Cerebellar nuclear complex (tissue), 1 donor: Measurements from ENCODE around the gene RNF20.
"Not testable (repeated sequence)": the region's sequence is repeated elsewhere in the genome, so short reads cannot be mapped to it uniquely, and the experiment has no call there.

Source experiments
- DNase-seq, 2 experiments: peaks; one replicate each; lab custom pipeline; 2025; lab: John Stamatoyannopoulos, UW

Gene RNF20

GRCh38 chr9:101530076-101530711 is 3.5 kb upstream of the RNF20 start:
- DNase-seq: peak in 1 of 2 experiments; percentile 68

GRCh38 chr9:101536351-101536750 is 2.7 kb downstream of the RNF20 start:
- DNase-seq: no peak

DNA sequence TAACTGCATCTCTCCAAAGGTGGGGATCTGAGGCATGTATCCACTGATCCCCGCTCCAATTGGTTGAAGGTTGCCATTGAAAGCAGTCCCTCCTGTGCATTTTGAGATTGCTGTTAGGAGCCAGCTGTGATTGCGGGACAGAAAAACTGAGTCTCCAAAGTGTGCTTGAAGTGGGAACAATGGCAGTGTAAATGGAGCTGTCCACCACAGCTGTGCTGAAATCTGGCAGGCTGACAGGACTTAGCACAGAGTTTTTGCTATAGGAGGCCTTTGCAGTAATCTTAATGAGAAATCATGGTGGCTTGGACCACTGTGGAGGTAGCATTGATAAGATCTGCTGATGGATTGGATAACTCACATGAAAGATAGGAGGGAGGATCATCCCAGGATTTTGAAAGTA is 3.3 kb downstream of the RNF20 start:
- DNase-seq: no peak

DNA sequence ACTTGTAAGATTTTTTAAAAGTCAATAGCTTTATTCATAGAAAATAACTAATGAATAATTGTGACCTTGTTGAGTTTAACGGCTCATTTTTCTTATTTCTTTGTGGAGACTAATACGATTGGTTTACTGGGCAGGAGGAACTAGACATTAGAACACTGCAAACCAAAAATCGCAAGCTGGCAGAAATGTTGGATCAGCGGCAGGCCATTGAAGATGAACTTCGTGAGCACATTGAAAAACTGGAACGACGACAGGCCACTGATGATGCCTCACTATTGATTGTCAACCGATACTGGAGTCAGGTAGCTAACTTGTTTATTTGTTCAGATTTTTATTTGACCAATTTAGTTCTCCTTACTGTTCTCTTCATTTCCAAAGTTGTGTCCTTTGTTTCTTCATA is 6.4 kb downstream of the RNF20 start:
- no peak for DNase-seq

- no peak for DNase-seq
Measured at GRCh38 chr9:101543098-101543735, 9.6 kb downstream of the RNF20 start.

DNA sequence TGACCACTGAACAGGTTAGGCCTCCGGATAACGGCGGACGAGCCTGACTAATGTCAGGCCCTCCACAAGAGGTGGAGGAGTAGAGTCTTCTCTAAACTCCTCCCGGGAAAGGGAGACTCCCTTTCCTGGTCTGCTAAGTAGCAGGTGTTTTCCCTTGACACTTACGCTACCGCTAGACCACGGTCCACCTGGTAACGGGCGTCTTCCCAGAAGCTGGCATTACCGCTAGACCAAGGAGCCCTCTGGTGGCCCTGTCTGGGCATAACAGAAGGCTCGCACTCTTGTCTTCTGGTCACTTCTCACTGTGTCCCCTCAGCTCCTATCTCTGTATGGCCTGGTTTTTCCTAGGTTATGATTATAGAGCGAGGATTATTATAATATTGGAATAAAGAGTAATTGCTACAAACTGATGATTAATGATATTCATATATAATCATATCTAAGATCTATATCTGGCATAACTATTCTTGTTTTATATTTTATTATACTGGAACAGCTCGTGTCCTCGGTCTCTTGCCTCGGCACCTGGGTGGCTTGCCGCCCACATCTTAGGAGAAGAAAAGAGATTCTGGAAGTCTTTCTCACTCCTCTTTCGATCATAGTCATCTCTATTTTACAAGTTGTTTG is 15.9 kb downstream of the RNF20 start:
- not testable (repeated sequence) for DNase-seq

- no peak for DNase-seq
Measured at GRCh38 chr9:101561740-101562139, 28.1 kb downstream of the RNF20 start.

DNA sequence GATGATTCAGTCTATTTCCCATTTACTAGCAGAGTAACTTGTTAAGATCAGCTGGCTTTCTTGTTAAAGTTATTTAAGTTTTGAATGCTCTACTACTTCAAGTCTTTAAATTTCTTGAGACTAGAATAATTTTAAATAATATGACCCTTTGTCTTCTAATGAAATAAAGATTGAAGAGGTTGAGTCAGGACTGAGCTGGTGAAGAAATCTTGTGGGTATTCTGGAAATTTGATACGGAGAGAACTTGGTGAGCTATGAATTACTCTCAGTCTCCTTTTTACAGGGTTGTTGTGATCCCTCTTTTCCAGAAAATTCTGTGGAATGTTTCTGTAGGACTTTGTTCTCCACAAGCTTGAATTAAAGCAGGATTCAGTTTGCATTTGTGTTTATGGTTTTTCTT is 29.3 kb downstream of the RNF20 start:
- DNase-seq: no peak

- no peak for DNase-seq
Measured at GRCh38 chr9:101564252-101564651, 30.6 kb downstream of the RNF20 start.

GRCh38 chr9:101566904-101567724 is 33.5 kb downstream of the RNF20 start:
- DNase-seq: no peak

DNA sequence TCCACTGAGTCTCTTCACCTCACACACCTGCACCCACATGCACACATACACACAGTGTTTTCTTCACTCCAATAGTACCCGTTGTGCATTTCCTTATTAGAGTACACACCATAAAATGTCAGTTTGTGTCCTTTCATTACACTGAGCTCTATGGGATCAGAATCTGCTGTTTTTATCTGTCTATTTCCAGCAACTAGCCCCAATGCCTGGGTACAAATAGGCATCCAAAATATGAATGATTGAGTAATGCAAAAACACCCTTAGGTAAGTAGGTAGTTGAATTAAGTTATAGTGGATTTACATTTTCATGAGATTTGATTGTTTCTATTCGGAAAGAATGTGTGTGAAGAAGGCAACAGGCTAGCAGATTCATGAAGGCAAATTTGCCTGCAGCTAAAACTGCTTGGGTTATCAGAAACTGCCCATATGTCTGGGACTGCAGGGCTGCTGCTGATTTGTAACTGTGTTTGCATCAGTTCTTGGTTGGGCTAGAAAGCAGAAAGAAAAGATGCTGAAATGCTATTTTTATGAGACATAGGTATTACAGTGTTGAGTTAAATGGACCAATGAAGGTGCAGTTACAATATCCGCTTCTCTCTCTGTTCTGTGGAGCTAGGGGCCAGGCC is 34.2 kb downstream of the RNF20 start:
- DNase-seq: no peak

DNA sequence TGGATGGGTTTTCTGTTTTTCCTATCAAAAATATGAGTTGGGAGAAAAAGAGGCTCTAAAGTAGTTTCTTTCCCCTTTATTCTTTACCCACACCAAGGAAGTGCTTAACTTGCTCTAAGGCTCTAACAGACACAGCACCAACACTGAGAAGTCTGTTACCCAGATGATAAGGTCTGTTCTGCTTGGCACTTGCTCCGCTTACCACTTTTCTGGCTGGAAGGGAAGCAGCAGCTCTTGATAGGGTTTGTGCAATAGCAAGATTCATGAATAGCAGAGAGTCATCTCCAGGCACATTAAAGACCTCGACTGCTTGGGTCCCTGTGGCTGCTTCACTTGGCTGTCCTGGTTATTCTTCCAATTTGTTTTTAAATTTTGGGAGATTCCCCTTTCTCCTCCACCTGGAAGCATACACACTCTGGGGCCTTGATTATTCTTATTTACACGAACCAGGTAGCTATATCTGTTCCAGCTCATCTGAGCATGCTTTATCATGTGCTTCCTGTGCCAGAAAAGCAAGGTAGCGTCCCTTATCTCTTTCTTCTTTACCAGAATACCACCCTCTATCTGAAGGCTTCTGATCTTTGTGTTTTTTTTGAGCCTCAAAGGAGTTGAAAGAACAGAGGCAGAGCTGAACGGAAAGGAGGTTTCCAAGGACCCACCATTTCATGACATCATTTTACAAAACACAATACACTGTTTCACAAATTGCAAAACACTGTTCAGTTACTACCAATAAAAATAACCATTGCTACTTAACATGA is 36.3 kb downstream of the RNF20 start:
- DNase-seq: no peak

- DNase-seq: no peak
Measured at GRCh38 chr9:101571114-101571513, 37.5 kb downstream of the RNF20 start.

- no peak for DNase-seq
Measured at GRCh38 chr9:101572316-101572715, 38.7 kb downstream of the RNF20 start.

- no peak for DNase-seq
Measured at GRCh38 chr9:101574731-101575333, 41.2 kb downstream of the RNF20 start.

DNA sequence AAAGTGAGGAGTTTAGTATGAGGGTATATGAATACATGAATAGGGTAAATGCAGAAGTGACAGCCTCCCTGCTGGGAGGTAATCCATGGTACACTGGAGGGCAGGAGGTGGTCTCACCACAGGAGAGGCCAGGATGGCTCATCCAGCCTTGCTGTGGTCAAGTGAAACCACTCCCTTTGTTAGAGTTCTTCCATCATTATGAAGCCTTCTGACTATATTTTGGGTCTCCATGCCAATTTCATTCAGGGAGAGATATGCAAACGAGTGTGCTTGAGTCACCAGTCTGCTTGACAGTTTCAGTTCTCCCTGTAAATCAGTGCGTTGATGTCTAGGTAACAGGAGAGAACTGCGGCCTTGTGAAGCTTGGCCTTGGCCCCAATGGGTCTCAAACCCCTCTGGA is 44.7 kb downstream of the RNF20 start:
- no peak for DNase-seq

DNA sequence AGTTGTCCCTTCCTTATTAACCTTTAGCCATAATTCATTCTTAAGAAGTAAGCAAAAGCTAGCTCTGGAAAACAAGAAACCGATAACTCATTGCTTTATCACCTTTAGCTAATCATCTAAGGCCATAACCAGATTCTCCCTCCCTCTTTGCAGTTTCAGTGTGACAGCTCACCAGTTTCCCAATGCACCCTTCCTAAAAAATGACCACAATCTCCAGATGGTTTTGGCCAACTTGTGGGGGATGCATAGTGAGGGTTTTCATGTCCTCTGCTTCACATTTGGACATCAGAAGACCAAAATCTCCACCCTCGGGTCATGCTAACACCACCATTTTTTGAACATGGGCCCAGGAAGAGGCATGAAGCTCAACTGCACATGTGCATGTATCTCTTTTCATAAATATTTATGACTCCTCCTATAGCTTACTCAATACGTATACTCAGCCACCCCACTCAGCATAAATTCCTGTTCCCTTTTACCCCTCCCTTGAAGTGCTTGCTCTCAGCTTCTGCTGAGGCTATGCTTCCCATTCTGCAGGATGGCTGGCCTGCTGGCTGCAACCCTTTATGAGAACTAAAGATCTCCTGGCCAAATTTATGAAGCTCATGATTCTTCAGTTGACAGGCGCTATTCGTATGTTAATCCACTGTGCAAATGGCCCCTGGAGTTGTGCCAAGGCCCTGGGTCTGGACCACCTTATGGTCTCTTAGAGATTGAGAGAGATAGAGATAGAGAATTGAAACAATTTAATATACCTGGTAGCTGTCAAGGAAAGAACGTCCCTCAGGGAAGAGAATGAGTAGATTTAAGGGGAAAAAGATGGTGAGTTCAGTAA is 46.3 kb downstream of the RNF20 start:
- DNase-seq: no peak

DNA sequence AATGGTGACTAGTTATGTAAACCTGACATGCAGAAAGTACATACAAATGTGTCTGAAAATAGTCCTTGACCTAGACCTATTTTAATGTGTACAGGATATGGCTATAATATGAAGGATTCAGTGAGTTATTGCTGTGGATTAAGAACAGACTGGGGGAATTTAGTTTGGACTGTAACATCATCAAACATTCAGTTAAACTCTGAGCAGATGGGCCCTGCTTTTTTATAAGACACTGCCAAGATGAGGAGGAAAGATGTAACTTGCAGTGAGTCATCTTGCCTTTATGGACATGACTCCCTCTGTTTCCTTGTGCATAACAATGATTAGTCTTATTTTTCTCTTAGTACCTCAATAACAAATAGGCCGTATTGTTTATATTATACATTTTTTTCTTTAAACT is 48.9 kb downstream of the RNF20 start:
- DNase-seq: no peak

DNA sequence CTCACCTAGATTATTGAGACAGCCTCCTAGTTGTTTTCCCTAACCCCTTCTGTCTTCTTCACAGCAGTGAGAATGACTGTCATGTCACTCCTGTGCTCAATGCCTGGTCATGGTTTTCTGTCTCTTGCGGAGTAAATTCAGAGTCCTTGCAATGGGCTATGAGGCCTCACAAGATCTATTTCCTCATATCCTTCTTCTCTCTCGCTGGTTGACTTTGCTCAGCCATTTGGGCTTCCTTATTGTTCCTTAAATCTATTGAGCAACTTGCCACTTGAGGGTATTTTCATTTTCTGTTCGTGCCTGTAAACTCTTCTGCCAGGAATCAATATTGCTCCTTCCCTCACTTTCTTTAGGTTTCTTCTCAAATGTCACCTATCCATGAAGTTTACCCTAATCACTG is 52.1 kb downstream of the RNF20 start:
- no peak for DNase-seq

DNA sequence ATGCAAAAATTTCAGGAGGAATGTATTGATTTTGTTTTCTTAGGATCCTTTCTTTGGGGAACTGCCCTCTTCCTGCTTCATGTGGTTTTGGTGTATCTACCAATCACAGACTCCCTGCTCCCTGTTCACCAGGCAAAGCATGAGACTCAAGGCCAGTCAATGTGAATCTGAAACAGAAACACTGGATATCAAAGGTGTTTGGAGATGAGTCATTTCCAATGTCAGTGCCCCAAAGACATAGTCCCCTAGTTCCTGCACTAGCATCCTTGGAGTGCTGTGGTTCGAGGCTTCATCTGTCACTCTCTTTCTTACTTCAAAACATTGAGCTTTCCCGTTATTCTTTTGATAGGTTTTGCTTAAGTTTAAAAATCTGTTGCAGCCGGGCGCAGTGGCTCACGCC is 53.0 kb downstream of the RNF20 start:
- no peak for DNase-seq
